ENCODE results near the gene MAFG.

DNA sequence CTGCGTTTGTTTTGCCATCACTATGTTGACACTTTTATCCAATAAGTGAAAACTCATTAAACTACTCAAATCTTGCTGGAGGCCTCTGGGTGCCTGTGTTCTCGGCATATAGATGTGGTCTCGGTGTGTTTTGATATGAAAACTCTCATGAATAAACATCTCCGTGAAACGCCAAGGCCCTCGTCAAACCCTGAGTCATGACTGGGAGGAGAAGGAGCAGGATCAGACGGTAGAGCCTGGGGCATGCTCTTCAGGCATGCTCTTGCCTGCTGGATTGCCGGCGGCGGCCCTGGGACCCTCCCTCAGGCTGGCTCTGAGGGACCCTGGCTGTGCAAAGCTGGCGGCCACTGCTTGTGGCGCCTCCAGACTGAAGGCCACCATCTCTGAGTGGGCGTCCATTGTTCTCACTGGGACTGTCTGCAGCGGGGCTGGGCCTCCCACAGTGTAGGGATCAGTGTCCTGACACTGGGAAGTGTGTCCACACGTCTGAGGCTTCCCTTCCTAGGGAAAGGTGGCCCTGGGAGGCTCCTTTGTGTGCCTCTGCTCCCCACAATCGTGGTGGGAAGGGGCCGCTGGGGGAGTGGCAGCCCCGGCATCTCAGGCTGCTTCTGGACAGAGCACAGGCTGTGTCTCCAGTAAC is 27.2 kb downstream of the MAFG start:
- TF ChIP-seq, protein P1, sequence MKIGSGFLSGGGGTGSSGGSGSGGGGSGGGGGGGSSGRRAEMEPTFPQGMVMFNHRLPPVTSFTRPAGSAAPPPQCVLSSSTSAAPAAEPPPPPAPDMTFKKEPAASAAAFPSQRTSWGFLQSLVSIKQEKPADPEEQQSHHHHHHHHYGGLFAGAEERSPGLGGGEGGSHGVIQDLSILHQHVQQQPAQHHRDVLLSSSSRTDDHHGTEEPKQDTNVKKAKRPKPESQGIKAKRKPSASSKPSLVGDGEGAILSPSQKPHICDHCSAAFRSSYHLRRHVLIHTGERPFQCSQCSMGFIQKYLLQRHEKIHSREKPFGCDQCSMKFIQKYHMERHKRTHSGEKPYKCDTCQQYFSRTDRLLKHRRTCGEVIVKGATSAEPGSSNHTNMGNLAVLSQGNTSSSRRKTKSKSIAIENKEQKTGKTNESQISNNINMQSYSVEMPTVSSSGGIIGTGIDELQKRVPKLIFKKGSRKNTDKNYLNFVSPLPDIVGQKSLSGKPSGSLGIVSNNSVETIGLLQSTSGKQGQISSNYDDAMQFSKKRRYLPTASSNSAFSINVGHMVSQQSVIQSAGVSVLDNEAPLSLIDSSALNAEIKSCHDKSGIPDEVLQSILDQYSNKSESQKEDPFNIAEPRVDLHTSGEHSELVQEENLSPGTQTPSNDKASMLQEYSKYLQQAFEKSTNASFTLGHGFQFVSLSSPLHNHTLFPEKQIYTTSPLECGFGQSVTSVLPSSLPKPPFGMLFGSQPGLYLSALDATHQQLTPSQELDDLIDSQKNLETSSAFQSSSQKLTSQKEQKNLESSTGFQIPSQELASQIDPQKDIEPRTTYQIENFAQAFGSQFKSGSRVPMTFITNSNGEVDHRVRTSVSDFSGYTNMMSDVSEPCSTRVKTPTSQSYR (CRISPR knock-in tag; IDR thresholded peaks at IDR 0.05): no peak
- TF ChIP-seq, protein P2, sequence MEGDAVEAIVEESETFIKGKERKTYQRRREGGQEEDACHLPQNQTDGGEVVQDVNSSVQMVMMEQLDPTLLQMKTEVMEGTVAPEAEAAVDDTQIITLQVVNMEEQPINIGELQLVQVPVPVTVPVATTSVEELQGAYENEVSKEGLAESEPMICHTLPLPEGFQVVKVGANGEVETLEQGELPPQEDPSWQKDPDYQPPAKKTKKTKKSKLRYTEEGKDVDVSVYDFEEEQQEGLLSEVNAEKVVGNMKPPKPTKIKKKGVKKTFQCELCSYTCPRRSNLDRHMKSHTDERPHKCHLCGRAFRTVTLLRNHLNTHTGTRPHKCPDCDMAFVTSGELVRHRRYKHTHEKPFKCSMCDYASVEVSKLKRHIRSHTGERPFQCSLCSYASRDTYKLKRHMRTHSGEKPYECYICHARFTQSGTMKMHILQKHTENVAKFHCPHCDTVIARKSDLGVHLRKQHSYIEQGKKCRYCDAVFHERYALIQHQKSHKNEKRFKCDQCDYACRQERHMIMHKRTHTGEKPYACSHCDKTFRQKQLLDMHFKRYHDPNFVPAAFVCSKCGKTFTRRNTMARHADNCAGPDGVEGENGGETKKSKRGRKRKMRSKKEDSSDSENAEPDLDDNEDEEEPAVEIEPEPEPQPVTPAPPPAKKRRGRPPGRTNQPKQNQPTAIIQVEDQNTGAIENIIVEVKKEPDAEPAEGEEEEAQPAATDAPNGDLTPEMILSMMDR (IDR thresholded peaks at IDR 0.05): no peak
- TF ChIP-seq, protein P3, sequence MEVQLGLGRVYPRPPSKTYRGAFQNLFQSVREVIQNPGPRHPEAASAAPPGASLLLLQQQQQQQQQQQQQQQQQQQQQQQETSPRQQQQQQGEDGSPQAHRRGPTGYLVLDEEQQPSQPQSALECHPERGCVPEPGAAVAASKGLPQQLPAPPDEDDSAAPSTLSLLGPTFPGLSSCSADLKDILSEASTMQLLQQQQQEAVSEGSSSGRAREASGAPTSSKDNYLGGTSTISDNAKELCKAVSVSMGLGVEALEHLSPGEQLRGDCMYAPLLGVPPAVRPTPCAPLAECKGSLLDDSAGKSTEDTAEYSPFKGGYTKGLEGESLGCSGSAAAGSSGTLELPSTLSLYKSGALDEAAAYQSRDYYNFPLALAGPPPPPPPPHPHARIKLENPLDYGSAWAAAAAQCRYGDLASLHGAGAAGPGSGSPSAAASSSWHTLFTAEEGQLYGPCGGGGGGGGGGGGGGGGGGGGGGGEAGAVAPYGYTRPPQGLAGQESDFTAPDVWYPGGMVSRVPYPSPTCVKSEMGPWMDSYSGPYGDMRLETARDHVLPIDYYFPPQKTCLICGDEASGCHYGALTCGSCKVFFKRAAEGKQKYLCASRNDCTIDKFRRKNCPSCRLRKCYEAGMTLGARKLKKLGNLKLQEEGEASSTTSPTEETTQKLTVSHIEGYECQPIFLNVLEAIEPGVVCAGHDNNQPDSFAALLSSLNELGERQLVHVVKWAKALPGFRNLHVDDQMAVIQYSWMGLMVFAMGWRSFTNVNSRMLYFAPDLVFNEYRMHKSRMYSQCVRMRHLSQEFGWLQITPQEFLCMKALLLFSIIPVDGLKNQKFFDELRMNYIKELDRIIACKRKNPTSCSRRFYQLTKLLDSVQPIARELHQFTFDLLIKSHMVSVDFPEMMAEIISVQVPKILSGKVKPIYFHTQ (CRISPR knock-in tag; IDR thresholded peaks at IDR 0.05): no peak
- TF ChIP-seq KAT7 (CRISPR knock-in tag; IDR thresholded peaks at IDR 0.05; ENCODE audit: borderline replicate concordance) (no peak), FOXP1 (CRISPR knock-in tag; IDR thresholded peaks at IDR 0.05; ENCODE audit: borderline replicate concordance) (no peak), RELA (CRISPR knock-in tag; IDR thresholded peaks at IDR 0.05; ENCODE audit: borderline replicate concordance) (no peak), EMX1 (CRISPR knock-in tag; IDR thresholded peaks at IDR 0.05) (no peak), ZNF232 (CRISPR knock-in tag; IDR thresholded peaks at IDR 0.05) (no peak)
- TF ChIP-seq, protein P4, sequence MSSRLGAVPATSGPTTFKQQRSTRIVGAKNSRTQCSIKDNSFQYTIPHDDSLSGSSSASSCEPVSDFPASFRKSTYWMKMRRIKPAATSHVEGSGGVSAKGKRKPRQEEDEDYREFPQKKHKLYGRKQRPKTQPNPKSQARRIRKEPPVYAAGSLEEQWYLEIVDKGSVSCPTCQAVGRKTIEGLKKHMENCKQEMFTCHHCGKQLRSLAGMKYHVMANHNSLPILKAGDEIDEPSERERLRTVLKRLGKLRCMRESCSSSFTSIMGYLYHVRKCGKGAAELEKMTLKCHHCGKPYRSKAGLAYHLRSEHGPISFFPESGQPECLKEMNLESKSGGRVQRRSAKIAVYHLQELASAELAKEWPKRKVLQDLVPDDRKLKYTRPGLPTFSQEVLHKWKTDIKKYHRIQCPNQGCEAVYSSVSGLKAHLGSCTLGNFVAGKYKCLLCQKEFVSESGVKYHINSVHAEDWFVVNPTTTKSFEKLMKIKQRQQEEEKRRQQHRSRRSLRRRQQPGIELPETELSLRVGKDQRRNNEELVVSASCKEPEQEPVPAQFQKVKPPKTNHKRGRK (CRISPR knock-in tag; IDR thresholded peaks at IDR 0.05; ENCODE audit: borderline replicate concordance): no peak
- TF ChIP-seq, protein P5, sequence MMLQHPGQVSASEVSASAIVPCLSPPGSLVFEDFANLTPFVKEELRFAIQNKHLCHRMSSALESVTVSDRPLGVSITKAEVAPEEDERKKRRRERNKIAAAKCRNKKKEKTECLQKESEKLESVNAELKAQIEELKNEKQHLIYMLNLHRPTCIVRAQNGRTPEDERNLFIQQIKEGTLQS (CRISPR knock-in tag; conservative IDR thresholded peaks at IDR 0.05): no peak

Data from WTC11 (cell line).